Measurements from ENCODE around the gene DHH. TPM values are rescaled to one million over a fixed set of nuclear protein-coding genes. Genes with fewer than 3 reads are reported as not detected.

DHH gene
- total RNA-seq, 3 donors from 2014 or later: 0.26 to 0.54 (median 0.46) TPM

DNA sequence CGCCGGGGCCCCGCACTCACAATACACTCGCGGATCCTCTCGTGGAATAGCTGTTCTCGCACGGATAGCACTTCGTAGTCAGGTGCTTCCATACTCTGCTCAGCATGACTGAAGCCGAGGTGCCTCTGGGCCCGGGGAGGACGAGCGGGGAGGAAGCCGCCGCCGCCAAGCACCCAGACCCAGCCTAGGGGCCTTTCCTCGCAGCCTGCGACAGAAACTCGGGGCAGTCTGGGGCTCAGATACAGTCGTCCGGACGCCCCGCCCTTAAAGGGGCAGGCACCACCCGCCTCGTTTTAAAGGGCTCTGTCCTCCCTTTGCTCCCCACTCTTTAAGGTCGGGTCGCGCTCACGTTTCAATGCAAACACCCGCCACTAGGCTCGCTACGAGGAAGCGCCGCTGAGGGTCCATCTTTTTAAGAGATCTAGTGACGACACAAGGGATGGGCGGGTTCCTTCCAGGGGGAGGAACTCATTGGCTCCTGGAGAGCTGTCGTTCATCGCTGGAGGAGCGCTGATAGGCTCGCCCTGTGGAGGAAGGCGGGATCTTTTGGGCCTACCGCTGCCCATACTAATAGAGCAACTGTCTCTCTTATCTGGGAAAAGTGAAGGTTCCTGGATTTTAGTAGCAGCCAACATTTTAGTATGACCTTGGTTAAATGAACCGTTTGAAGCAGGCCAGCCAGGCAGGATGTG is 16.0 kb upstream of the DHH start, which contains the start of gene LMBR1L:
Gene LMBR1L (minus strand): TSS at position 384 of the 692 bp plus-strand sequence. CDS start 292 bp downstream, at position 92.
- H3K4me1 ChIP-seq (ENCODE audit: low read depth): peaks cover 29% of the 10 kb centered on the region
- peaks cover 6% of the 10 kb centered on the region for H3K36me3 ChIP-seq (ENCODE audit: low read depth)
- TF ChIP-seq, protein P1, sequence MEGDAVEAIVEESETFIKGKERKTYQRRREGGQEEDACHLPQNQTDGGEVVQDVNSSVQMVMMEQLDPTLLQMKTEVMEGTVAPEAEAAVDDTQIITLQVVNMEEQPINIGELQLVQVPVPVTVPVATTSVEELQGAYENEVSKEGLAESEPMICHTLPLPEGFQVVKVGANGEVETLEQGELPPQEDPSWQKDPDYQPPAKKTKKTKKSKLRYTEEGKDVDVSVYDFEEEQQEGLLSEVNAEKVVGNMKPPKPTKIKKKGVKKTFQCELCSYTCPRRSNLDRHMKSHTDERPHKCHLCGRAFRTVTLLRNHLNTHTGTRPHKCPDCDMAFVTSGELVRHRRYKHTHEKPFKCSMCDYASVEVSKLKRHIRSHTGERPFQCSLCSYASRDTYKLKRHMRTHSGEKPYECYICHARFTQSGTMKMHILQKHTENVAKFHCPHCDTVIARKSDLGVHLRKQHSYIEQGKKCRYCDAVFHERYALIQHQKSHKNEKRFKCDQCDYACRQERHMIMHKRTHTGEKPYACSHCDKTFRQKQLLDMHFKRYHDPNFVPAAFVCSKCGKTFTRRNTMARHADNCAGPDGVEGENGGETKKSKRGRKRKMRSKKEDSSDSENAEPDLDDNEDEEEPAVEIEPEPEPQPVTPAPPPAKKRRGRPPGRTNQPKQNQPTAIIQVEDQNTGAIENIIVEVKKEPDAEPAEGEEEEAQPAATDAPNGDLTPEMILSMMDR (IDR thresholded peaks at IDR 0.05): peak; percentile 57
- no peaks in the 10 kb centered on the region for H3K9me3 ChIP-seq
- H3K4me3 ChIP-seq: peak within 1 kb of the TSS; percentile 70
- DNase-seq: peak; percentile 95 to 98 (median 96)
- intact Hi-C loops (cut with DNase I, micrococcal nuclease): loop anchor here in 1 of 2 donors (10.0 kb wide), 1 partner anchor 46 kb away; the partner anchor contains the start of genes KMT2D and RHEBL1
- ATAC-seq: peak; percentile 95

DNA sequence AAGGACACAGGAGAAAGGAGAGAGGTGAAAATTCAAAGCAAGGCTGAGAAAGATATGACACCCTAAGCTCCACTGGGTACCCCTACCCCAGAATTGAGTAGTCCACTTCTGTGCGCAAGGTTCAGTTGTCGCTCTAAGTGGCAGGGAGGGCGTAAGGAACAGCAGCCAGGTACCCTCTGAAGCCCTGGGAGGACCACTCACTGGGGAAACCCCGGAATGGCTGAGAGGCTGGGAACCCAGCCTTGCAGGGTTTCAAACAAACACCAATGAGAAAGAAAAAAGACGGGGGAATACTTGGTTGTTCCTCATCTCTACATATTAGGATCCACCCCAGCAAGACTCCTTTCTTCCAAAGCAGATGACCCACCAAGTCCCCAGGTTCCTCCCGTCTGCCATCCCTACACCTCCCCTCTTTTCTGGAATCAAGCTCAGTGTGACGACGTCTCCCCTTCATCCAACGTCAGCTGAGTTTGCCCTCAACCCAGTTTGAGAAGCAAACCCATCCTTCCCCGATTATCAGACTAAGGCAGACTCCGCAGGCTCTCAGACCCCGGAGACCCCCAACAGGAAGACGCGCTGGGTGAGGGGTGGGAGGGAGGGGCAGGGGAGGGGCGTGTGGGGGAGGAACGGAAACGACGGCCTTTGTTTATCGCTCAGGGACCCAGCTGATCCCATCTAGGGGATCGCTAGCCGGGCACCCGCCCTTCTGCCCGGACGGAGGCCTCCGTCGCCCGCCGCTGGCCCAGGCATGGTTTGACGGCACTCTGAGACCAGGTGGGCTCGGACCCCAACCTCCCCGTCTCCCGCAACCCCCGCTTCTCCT is 15.3 kb upstream of the DHH start:
- Histone ChIP-seq H3K9me3 (no peaks in the 10 kb centered on the region), H3K4me3 (peak overlapping the region; percentile 70), H3K4me1 (ENCODE audit: low read depth) (peaks cover 29% of the 10 kb centered on the region), H3K36me3 (ENCODE audit: low read depth) (peaks cover 6% of the 10 kb centered on the region)
- DNase-seq (peak in 2 of 3 donors; percentile 51 to 68), ATAC-seq (peak; percentile 37)
- intact Hi-C loops (cut with DNase I, micrococcal nuclease): loop anchor here in 1 of 2 donors (10.0 kb wide), 1 partner anchor 45 kb away; the partner anchor contains the start of genes KMT2D and RHEBL1
- TF ChIP-seq, protein P1 (IDR thresholded peaks at IDR 0.05): no peak

DNA sequence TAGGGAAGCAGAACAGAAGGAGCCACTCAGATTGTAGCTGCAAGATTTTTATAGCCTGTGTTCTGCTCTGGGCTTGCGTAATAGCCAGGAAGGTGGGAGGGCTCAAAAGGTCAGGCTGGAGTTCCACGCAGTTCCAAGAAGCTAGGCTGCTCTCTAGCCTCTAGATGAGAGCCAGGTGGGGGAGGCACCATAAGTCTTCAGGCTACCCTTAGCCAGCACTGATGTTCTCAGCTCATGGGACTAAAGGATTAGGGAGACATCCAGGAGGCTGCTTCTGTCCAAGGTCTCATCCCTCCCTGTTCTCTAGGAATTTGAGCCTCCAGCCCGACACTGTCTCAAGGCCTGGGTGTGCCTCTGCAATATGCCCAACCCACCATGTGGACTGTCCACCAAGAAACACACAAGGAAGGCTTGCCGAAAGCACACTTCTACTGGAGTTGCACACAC is 14.4 kb upstream of the DHH start:
- ATAC-seq (peak; percentile 57), DNase-seq (peak in 2 of 3 donors; percentile 66 to 73)
- Histone ChIP-seq H3K4me1 (ENCODE audit: low read depth) (peaks cover 29% of the 10 kb centered on the region), H3K36me3 (ENCODE audit: low read depth) (peaks cover 6% of the 10 kb centered on the region), H3K4me3 (no peak overlapping the region), H3K9me3 (no peaks in the 10 kb centered on the region)
- intact Hi-C loops (cut with DNase I, micrococcal nuclease): no loop called here
- TF ChIP-seq, protein P1 (IDR thresholded peaks at IDR 0.05): no peak

DNA sequence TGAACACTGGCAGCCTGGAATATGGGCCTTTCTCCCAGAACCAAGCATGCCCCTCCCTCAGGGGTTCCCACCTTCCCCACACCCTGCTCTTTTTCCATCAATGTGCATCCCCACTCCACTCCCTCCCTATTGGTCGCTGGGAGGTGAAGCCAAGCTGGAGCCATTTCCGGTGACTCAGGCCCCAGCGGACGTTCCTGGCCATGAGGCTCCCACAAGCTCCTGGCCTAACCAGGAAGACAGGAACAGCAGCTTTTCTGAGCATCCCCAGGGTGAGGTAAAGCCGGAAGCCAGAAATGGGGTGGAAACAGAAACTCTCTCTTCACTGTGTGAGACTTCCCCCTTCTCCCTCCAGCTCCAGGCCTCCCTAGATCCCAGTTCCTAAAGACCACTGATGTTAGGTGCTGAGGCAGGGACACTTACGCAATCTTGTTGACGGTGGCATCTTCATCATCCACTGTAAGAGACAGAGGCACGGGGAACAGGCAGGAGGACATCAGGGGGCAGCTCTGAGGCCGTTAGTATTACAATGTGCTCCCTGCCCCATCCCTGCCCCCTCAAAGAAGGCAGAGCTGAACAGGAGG is 11.0 kb upstream of the DHH start:
- intact Hi-C loops (cut with DNase I, micrococcal nuclease): no loop called here
- TF ChIP-seq, protein P1 (IDR thresholded peaks at IDR 0.05): no peak
- no peak for DNase-seq
- Histone ChIP-seq H3K4me1 (ENCODE audit: low read depth) (peaks cover 21% of the 10 kb centered on the region), H3K9me3 (no peaks in the 10 kb centered on the region), H3K36me3 (ENCODE audit: low read depth) (peaks cover 6% of the 10 kb centered on the region), H3K4me3 (no peak overlapping the region)
- no peak for ATAC-seq

DNA sequence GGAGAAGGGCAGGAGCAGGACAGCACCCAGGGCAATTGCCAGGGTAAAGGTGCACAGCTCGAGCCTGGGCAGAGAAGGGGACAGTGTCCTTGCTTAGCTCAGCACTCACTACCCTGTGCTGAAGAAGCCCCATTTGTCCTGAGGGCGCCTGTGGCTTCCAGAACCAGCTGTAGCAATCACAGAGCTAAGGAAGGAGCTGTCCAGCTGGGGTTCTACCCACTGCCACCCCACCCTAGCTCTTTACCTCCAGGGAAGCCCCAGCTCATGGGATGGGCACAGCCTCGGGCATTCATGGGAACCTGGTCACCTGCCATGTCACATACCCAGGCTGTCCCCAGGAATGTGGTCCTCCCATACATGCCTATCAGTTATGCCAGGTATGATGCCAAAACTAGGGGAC is 10.2 kb upstream of the DHH start:
- H3K4me1 ChIP-seq (ENCODE audit: low read depth): peaks cover 21% of the 10 kb centered on the region
- ATAC-seq: no peak
- TF ChIP-seq, protein P1 (IDR thresholded peaks at IDR 0.05): no peak
- intact Hi-C loops (cut with DNase I, micrococcal nuclease): no loop called here
- peaks cover 5% of the 10 kb centered on the region for H3K36me3 ChIP-seq (ENCODE audit: low read depth)
- H3K4me3 ChIP-seq: no peak overlapping the region
- H3K9me3 ChIP-seq: no peaks in the 10 kb centered on the region
- no peak for DNase-seq

Data from mucosa of descending colon (tissue), 3 donors.